Kidney (tissue), 14 donors: Measurements from ENCODE around the gene SFT2D1. TPM values are rescaled to one million over a fixed set of nuclear protein-coding genes. Genes with fewer than 3 reads are reported as not detected.

Experiments
- DNase-seq, 5 donors: peaks; one replicate each; pipeline ENCODE4 v3.0.0-alpha.2; 2013 to 2020
- FAIRE-seq: peaks from 2 replicates; lab custom pipeline; 2012; peaks lifted over from hg19 to GRCh38; lab: Jason Lieb, UNC
- H3K27ac ChIP-seq, 2 donors: one replicate each; pipeline ENCODE4 v1.7.0; 2013; ENCODE audit warnings: low read depth in 2 of 2, low read length in 2 of 2, inconsistent platforms in 1 of 2
- H3K27me3 ChIP-seq: one replicate; pipeline ENCODE4 v1.7.1; 2013; ENCODE audit warnings: low read length, inconsistent platforms; ENCODE audit not compliant: control insufficient read depth, insufficient read depth
- H3K36me3 ChIP-seq, 3 donors: one replicate each; pipeline versions ENCODE4 v1.7.0 to v1.7.1; 2013; ENCODE audit warnings: low read length in 3 of 3, control low read depth in 1 of 3, inconsistent platforms in 1 of 3; ENCODE audit not compliant: insufficient read depth in 3 of 3, control insufficient read depth in 2 of 3
- H3K4me1 ChIP-seq, 3 donors: one replicate each; pipeline versions ENCODE4 v1.7.0 to v1.7.1; 2013; ENCODE audit warnings: low read length in 3 of 3, inconsistent platforms in 1 of 3, low read depth in 1 of 3; ENCODE audit not compliant: control insufficient read depth in 2 of 3, insufficient read depth in 2 of 3
- H3K4me3 ChIP-seq, 3 donors: one replicate each; pipeline versions ENCODE4 v1.7.0 to v1.8.1; 2013; ENCODE audit warnings: low read length in 3 of 3, control low read depth in 1 of 3, inconsistent platforms in 1 of 3
- H3K9ac ChIP-seq, 3 donors: one replicate each; pipeline versions ENCODE4 v1.7.0 to v1.7.1; 2013; ENCODE audit warnings: low read length in 3 of 3, control low read depth in 1 of 3, inconsistent platforms in 1 of 3
- H3K9me3 ChIP-seq, 3 donors: one replicate each; pipeline versions ENCODE4 v1.7.0 to v1.7.1; 2013; ENCODE audit warnings: low read length in 3 of 3, control low read depth in 1 of 3, inconsistent platforms in 1 of 3; ENCODE audit not compliant: control insufficient read depth in 2 of 3, insufficient read depth in 1 of 3
- intact Hi-C: fragments of 100-400 bp; cut with DNase I; formaldehyde crosslinking; loops from one replicate; pipeline ENCODE4 v1.11.1; 2022
- polyA plus RNA-seq: library from polyadenylated mRNA; stranded (reverse); fragments of 350-450 nt; fragmentation: Illumina TruSeq; extraction: RNeasy Lipid Tissue Mini Kit (QIAGEN cat#74804); gene quantifications from one replicate; pipeline ENCODE4 v1.2.3, GENCODE V29; 2014; ENCODE audit warnings: low read depth, low replicate concordance; ENCODE audit not compliant: insufficient read depth
- total RNA-seq: library from RNA; stranded (reverse); fragmentation: NEBNext Ultra II Directional; extraction: Animal tissue kit (Norgen Biotek cat#: 25700); gene quantifications from one replicate; pipeline ENCODE4 v1.2.1, GENCODE V29; 2021
- TF ChIP-seq, protein P1 (sequence below): IDR thresholded peaks from 3 replicates; pipeline ENCODE4 v1.5.1; 2012; ENCODE audit warnings: mild to moderate bottlenecking, moderate library complexity, borderline replicate concordance; ENCODE audit not compliant: insufficient read depth; ENCODE audit errors: extremely low read depth
- donor health status: control.
- donor health status: control.
- donor health status: control.
- donor health status: control.
- donor health status: control.
- donor health status: DM: yes; HTN: yes; CAD: no.
- donor health status: Normal renal cell carcinoma (clear cell type).

SFT2D1 gene
- total and polyA plus RNA-seq, 2 donors from 2014 or later = 48.3 to 73.2 TPM

DNA sequence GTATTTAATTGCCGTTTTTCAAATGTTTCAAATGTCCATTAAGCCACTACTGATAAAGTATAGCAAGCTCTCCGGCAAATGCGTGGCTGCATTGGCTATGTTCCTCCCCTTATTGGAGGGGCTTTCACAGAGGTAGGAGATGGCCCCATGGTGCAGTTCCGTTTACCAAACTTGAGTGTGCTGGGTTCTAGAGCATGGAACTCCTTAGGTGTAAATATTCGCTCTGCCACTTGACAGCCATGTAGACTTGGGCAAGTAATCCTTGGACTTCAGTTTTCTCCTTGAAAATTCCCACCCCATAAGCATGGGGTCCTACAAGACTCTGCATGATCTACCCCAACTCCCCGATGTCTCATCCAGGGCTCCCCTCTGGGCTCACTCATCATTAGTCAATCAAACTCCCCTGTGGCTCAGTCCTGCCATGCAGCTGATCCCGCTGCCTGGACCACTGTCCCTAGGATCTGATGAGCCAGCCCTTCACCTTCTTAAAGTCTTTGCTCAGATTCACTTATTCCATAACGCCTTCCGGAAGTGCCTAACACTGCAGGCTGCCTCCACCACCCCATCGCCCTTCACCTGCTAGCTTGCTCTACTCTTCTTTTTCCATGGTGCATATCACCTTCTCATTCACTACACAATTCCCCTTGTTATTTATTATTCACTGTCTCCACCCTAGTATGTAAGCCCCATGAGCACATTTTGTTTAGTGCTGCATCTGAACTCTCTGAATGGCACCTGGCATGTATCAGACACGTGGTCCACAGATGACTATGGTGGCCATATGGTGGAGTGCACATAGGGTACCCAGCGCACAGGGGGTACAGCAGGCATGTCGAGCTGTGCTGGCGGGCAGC is 52.9 kb downstream of the SFT2D1 start:
- no peaks in the 10 kb centered on the region for H3K27me3 ChIP-seq
- no peak overlapping the region for H3K4me3 ChIP-seq
- no peaks in the 10 kb centered on the region for H3K4me1 ChIP-seq
- H3K9ac ChIP-seq = no peak overlapping the region
- H3K27ac ChIP-seq = no peak overlapping the region
- TF ChIP-seq, protein P1, sequence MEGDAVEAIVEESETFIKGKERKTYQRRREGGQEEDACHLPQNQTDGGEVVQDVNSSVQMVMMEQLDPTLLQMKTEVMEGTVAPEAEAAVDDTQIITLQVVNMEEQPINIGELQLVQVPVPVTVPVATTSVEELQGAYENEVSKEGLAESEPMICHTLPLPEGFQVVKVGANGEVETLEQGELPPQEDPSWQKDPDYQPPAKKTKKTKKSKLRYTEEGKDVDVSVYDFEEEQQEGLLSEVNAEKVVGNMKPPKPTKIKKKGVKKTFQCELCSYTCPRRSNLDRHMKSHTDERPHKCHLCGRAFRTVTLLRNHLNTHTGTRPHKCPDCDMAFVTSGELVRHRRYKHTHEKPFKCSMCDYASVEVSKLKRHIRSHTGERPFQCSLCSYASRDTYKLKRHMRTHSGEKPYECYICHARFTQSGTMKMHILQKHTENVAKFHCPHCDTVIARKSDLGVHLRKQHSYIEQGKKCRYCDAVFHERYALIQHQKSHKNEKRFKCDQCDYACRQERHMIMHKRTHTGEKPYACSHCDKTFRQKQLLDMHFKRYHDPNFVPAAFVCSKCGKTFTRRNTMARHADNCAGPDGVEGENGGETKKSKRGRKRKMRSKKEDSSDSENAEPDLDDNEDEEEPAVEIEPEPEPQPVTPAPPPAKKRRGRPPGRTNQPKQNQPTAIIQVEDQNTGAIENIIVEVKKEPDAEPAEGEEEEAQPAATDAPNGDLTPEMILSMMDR = no peak
- H3K9me3 ChIP-seq = no peaks in the 10 kb centered on the region
- FAIRE-seq (no peak), DNase-seq (peak in 2 of 5 donors; percentile 53 to 71)
- intact Hi-C loops = no loop called here
- no peaks in the 10 kb centered on the region for H3K36me3 ChIP-seq

DNA sequence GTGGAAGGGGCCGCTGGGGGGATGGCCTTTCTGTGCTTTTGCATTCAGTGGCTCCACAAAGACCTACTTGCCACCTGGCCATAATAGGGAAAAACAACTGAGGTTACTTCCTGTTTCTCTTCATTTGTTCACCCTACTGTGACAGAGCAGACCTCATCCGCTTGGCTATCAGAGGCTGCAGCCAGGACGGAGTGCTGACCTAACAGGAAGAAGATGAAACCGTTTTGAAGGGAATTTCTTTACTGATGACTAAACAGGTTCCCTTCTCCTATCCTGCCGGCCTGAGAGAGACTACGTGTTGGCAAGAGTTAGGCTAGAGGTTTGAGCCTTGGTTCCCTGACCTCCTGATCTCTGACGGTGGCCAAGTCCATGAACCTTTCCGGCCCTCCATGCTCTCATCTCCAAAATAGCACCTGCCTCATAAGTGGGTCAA is 55.5 kb downstream of the SFT2D1 start:
- Histone ChIP-seq H3K9me3 (no peaks in the 10 kb centered on the region), H3K4me1 (no peaks in the 10 kb centered on the region), H3K36me3 (no peaks in the 10 kb centered on the region), H3K4me3 (no peak overlapping the region), H3K27ac (no peak overlapping the region), H3K9ac (no peak overlapping the region), H3K27me3 (no peaks in the 10 kb centered on the region)
- DNase-seq (peak in 3 of 5 donors; percentile 20 to 46 (median 22)), FAIRE-seq (no peak)
- intact Hi-C loops = no loop called here
- TF ChIP-seq, protein P1 = no peak

DNA sequence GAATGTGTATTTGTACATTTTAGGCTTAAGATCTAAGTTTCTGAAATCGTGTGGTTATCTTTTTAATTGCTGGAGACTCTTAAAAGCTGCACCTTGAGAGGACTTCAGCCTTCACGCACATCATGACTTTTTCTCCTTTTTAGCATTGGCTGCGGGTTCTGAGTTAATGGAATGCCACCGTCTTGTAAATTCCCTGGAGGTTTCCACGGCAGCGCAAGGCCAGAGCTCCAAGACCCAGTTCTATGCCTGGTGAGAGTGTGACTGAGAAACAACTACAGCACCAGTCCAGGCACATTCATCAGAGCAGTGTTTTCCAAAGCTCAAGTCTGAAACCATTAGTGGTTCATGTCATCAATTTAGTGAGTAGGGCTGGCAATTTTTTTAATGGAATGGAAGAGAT is 57.1 kb downstream of the SFT2D1 start:
- no peak overlapping the region for H3K9ac ChIP-seq

More for the DNA sequence above, 57.1 kb downstream of the SFT2D1 start:
- FAIRE-seq (no peak), DNase-seq (no peak)
- no peak overlapping the region for H3K27ac ChIP-seq
- TF ChIP-seq, protein P1 = no peak
- H3K36me3 ChIP-seq = no peaks in the 10 kb centered on the region
- H3K4me1 ChIP-seq = no peaks in the 10 kb centered on the region
- no peaks in the 10 kb centered on the region for H3K27me3 ChIP-seq
- H3K9me3 ChIP-seq = no peaks in the 10 kb centered on the region
- intact Hi-C loops = no loop called here
- H3K4me3 ChIP-seq = no peak overlapping the region
